ENCODE results near the gene B3GNT4. TPM values are rescaled to one million over a fixed set of nuclear protein-coding genes. Genes with fewer than 3 reads are reported as not detected.

Gene B3GNT4
- total and polyA plus RNA-seq, 8 donors: 0.58 to 0.81 (median 0.62) TPM; not detected in 4

GRCh38 chr12:122205053-122205925 lies 1.8 kb downstream of the B3GNT4 start:
- no peak for TF ChIP-seq POLR2AphosphoS5 (IDR thresholded peaks at IDR 0.05)
- no peak for TF ChIP-seq CTCF (IDR thresholded peaks at IDR 0.05)
- no peak for TF ChIP-seq EP300 (IDR thresholded peaks at IDR 0.05)
- no peak for TF ChIP-seq POLR2A (IDR thresholded peaks at IDR 0.05)
- H3K9me3 ChIP-seq: no peaks in the 10 kb centered on the region
- H3K27me3 ChIP-seq: peaks cover 5 to 53% (median 38%) of the 10 kb centered on the region in 3 donors
- peaks cover 19 to 29% (median 24%) of the 10 kb centered on the region in 4 donors for H3K4me1 ChIP-seq
- no peak overlapping the region for H3K4me3 ChIP-seq
- whole genome bisulfite sequencing, 5 donors: 34 to 44% (median 41%) methylated on average over 23 of the region's 23 CpGs
- intact Hi-C loops (cut with DNase I; ENCODE audit: low total_unique reads): no loop called here
- no peak for DNase-seq
- no peak overlapping the region for H3K27ac ChIP-seq
- peaks cover 33 to 39% (median 38%) of the 10 kb centered on the region in 4 donors for H3K36me3 ChIP-seq

GRCh38 chr12:122206111-122206881 lies 2.8 kb downstream of the B3GNT4 start:
- TF ChIP-seq EP300 (IDR thresholded peaks at IDR 0.05) (no peak), CTCF (IDR thresholded peaks at IDR 0.05) (no peak), POLR2A (IDR thresholded peaks at IDR 0.05) (no peak), POLR2AphosphoS5 (IDR thresholded peaks at IDR 0.05) (no peak)
- no peak for DNase-seq
- H3K27ac ChIP-seq: no peak overlapping the region
- H3K36me3 ChIP-seq: peaks cover 41 to 49% (median 48%) of the 10 kb centered on the region in 4 donors
- H3K9me3 ChIP-seq: no peaks in the 10 kb centered on the region
- H3K4me1 ChIP-seq: peaks cover 19 to 29% (median 24%) of the 10 kb centered on the region in 4 donors
- peaks cover 0 to 43% (median 32%) of the 10 kb centered on the region in 3 donors for H3K27me3 ChIP-seq
- intact Hi-C loops (cut with DNase I; ENCODE audit: low total_unique reads): no loop called here
- 58 to 75% (median 61%) methylated on average over 26 to 27 of the region's 27 CpGs for WGBS, 5 donors
- no peak overlapping the region for H3K4me3 ChIP-seq

- Histone ChIP-seq H3K27ac (no peak overlapping the region), H3K27me3 (peaks cover 0 to 36% (median 25%) of the 10 kb centered on the region in 3 donors), H3K4me1 (peaks cover 19 to 29% (median 24%) of the 10 kb centered on the region in 4 donors), H3K9me3 (no peaks in the 10 kb centered on the region), H3K4me3 (no peak overlapping the region), H3K36me3 (peaks cover 44 to 56% (median 55%) of the 10 kb centered on the region in 4 donors)
- TF ChIP-seq CTCF (IDR thresholded peaks at IDR 0.05) (no peak), POLR2AphosphoS5 (IDR thresholded peaks at IDR 0.05) (no peak), POLR2A (IDR thresholded peaks at IDR 0.05) (no peak), EP300 (IDR thresholded peaks at IDR 0.05) (no peak)
- intact Hi-C loops (cut with DNase I; ENCODE audit: low total_unique reads): no loop called here
- WGBS, 5 donors: 84 to 93% (median 90%) methylated on average over 3 to 8 of the region's 8 CpGs
- no peak for DNase-seq
Measured at GRCh38 chr12:122206976-122207375, 3.5 kb downstream of the B3GNT4 start.

- intact Hi-C loops (cut with DNase I; ENCODE audit: low total_unique reads): no loop called here
- peaks cover 48 to 60% (median 59%) of the 10 kb centered on the region in 4 donors for H3K36me3 ChIP-seq
- H3K4me1 ChIP-seq: peaks cover 19 to 29% (median 24%) of the 10 kb centered on the region in 4 donors
- peaks cover 0 to 34% (median 25%) of the 10 kb centered on the region in 3 donors for H3K27me3 ChIP-seq
- no peak for TF ChIP-seq POLR2AphosphoS5 (IDR thresholded peaks at IDR 0.05)
- H3K27ac ChIP-seq: no peak overlapping the region
- no peak overlapping the region for H3K4me3 ChIP-seq
- no peak for DNase-seq
- H3K9me3 ChIP-seq: no peaks in the 10 kb centered on the region
- WGBS, 5 donors: 79 to 85% (median 82%) methylated on average over 8 of the region's 8 CpGs
Measured at GRCh38 chr12:122207391-122207790, 3.9 kb downstream of the B3GNT4 start.

Measured in stomach (tissue), 9 donors.